HepG2 (cell line): Measurements from ENCODE around the gene DSTYK. TPM values are rescaled to one million over a fixed set of nuclear protein-coding genes. Genes with fewer than 3 reads are reported as not detected.

Source experiments
- ATAC-seq: fragments of 200-7000 bp; cut with Tn5 transposase; 3 replicates; pipeline ENCODE4 v1.9.1; 2020; ENCODE audit warnings: mild to moderate bottlenecking, moderate library complexity
- BruUV-seq: library from RNA; stranded (reverse); fragments of 400-500 nt; replicated peaks from 2 replicates; lab custom pipeline; 2021; lab: Mats Ljungman, UMichigan
- CTCF ChIA-PET: fragments of 300-600 bp; formaldehyde crosslinking; extraction: SDS; loops from one replicate; lab custom pipeline; 2021; ENCODE audit warnings: low total read pairs, inconsistent platforms, low intra/inter-chr PET ratio; lab: Yijun Ruan, JAX
- POLR2A ChIA-PET: fragments of 350-600 bp; sonication (Branson Sonifier 250); formaldehyde crosslinking; loops from one replicate; lab custom pipeline; 2020; ENCODE audit warnings: antibody characterized with exemption, inconsistent platforms; lab: Yijun Ruan, JAX
- DNase-seq: peaks from one replicate; pipeline ENCODE4 v3.0.0-alpha.2; 2015; ENCODE audit warnings: low spot score
- FAIRE-seq: peaks from 3 replicates; lab custom pipeline; 2011; peaks lifted over from hg19 to GRCh38; lab: Jason Lieb, UNC
- H2AFZ ChIP-seq: one replicate; pipeline ENCODE4 v1.6.1; 2011; ENCODE audit warnings: low read length, inconsistent platforms
- H3K27ac ChIP-seq: fragments of 300-600 bp; 3 replicates; pipeline ENCODE4 v1.8.0; 2011; ENCODE audit warnings: mixed run types, mild to moderate bottlenecking, mixed read lengths, low read length, inconsistent platforms; ENCODE audit not compliant: insufficient read depth; ENCODE audit errors: extremely low read length
- H3K27me3 ChIP-seq, 2 experiments: fragments of 200-600 bp in 1 of 2; 2 replicates in 1 of 2; 3 replicates in 1 of 2; pipeline versions ENCODE4 v1.6.0 to v1.8.0; 2011; ENCODE audit warnings: low read length in 2 of 2, mild to moderate bottlenecking in 2 of 2, moderate library complexity in 2 of 2, inconsistent platforms in 1 of 2; ENCODE audit not compliant: insufficient read depth in 2 of 2, control insufficient read depth in 1 of 2
- H3K36me3 ChIP-seq, 2 experiments: fragments of 200-600 bp in 1 of 2; replicated peaks in 1 of 2; 2 replicates in 1 of 2; 3 replicates in 1 of 2; pipeline versions ENCODE4 v1.5.1 to v1.8.0; 2011; ENCODE audit warnings: low read length in 2 of 2, inconsistent platforms in 1 of 2; ENCODE audit not compliant: insufficient read depth in 2 of 2, control insufficient read depth in 1 of 2
- H3K4me1 ChIP-seq: 2 replicates; pipeline ENCODE4 v1.5.1; 2012; ENCODE audit warnings: low read length, inconsistent platforms; ENCODE audit not compliant: insufficient read depth
- H3K4me2 ChIP-seq: 2 replicates; pipeline ENCODE4 v1.6.0; 2011; ENCODE audit warnings: low read depth, low read length, inconsistent platforms
- H3K4me3 ChIP-seq, 3 experiments: fragments of 200-600 bp in 1 of 3; sonication (generic), shearing (Covaris generic) in 1 of 3; replicated peaks in 1 of 3; 2 replicates each; pipeline ENCODE4 v1.5.1; 2011 to 2016; ENCODE audit warnings: low read length in 3 of 3, inconsistent platforms in 2 of 3, low read depth in 2 of 3, mild to moderate bottlenecking in 2 of 3, control low read depth in 1 of 3, mixed read lengths in 1 of 3; ENCODE audit not compliant: insufficient read depth in 1 of 3
- H3K79me2 ChIP-seq: one replicate; pipeline ENCODE4 v1.6.1; 2011; ENCODE audit warnings: low read length, inconsistent platforms; ENCODE audit not compliant: insufficient read depth
- H3K9ac ChIP-seq: 2 replicates; pipeline ENCODE4 v1.6.0; 2011; ENCODE audit warnings: mild to moderate bottlenecking, low read depth, low read length, inconsistent platforms; ENCODE audit not compliant: insufficient read depth
- H3K9me3 ChIP-seq: 2 replicates; pipeline ENCODE4 v1.5.1; 2012; ENCODE audit warnings: mild to moderate bottlenecking, low read length
- H4K20me1 ChIP-seq: 2 replicates; pipeline ENCODE4 v1.6.0; 2011; ENCODE audit warnings: inconsistent platforms, mild to moderate bottlenecking, low read length, moderate library complexity; ENCODE audit not compliant: insufficient read depth
- EHMT2 ChIP-seq: fragments of 200-600 bp; sonication (generic); IDR thresholded peaks from 2 replicates; pipeline ENCODE4 v1.7.0; 2017; ENCODE audit warnings: antibody characterized with exemption, low read depth, low read length, borderline replicate concordance
- ESRRA ChIP-seq: sonication (generic); formaldehyde crosslinking; IDR thresholded peaks from 2 replicates; pipeline ENCODE4 v1.5.1; 2020; ENCODE audit warnings: mild to moderate bottlenecking, low read depth, missing genetic modification reagents
- FOXJ3 ChIP-seq: sonication (generic); formaldehyde crosslinking; IDR thresholded peaks from 2 replicates; pipeline ENCODE4 v1.4.0; 2020; ENCODE audit warnings: missing genetic modification reagents, mild to moderate bottlenecking, borderline replicate concordance
- HNRNPUL1 ChIP-seq: fragments of 200-400 bp; formaldehyde crosslinking; IDR thresholded peaks from 2 replicates; pipeline ENCODE4 v1.6.1; 2017; ENCODE audit warnings: low read depth, mild to moderate bottlenecking, low read length, moderate library complexity
- NR2F2 ChIP-seq: IDR thresholded peaks from 2 replicates; pipeline ENCODE4 v1.6.1; 2012; ENCODE audit warnings: low read depth, inconsistent platforms, borderline replicate concordance
- TBP ChIP-seq: sonication (generic); formaldehyde crosslinking; IDR thresholded peaks from 2 replicates; pipeline ENCODE4 v1.5.0; 2020; ENCODE audit warnings: missing genetic modification reagents
- YEATS2 ChIP-seq: sonication (generic); formaldehyde crosslinking; IDR thresholded peaks from 2 replicates; pipeline ENCODE4 v1.4.0; 2020; ENCODE audit warnings: missing genetic modification reagents, borderline replicate concordance
- ZKSCAN1 ChIP-seq: fragments of 150-350 bp; IDR thresholded peaks from 2 replicates; pipeline ENCODE4 v1.6.1; 2014; ENCODE audit warnings: low read length
- ZNF780A ChIP-seq: sonication (generic); formaldehyde crosslinking; IDR thresholded peaks from 2 replicates; pipeline ENCODE4 v1.8.0; 2022; ENCODE audit warnings: mild to moderate bottlenecking, missing genetic modification reagents, moderate library complexity
- ZNF879 ChIP-seq: sonication (generic); formaldehyde crosslinking; IDR thresholded peaks from 2 replicates; pipeline ENCODE4 v1.8.1; 2023; ENCODE audit warnings: missing genetic modification reagents
- ZXDC ChIP-seq: sonication (generic); formaldehyde crosslinking; IDR thresholded peaks from 2 replicates; pipeline ENCODE4 v1.5.0; 2020; ENCODE audit warnings: mild to moderate bottlenecking, missing genetic modification reagents
- WGBS: methylation state at CpG from one replicate; pipeline ENCODE4 v1.1.6; 2017; ENCODE audit warnings: low lambda C conversion rate; 5-methylcytosine and 5-hydroxymethylcytosine counted together
- in situ Hi-C: cut with HindIII; loops from 2 replicates; pipeline ENCODE4 v1.10.0; 2017; ENCODE audit warnings: low pct_unique_long_range_greater_than_20kb; ENCODE audit not compliant: extremely low pct_ligation_motif_present
- intact Hi-C: fragments of 100-400 bp; cut with micrococcal nuclease; formaldehyde crosslinking; loops from one replicate; pipeline ENCODE4 v1.10.0; 2022; ENCODE audit not compliant: unreplicated experiment
- polyA plus RNA-seq, 8 experiments: library from polyadenylated mRNA; depleted of rRNA in 3 of 8; stranded (reverse) in 7 of 8; unstranded in 1 of 8; fragments of >200 nt; fragmentation: Illumina TruSeq in 4 of 8; extraction: Trizol in 4 of 8; gene quantifications; 2 replicates each; pipeline versions ENCODE4 v1.2.1 to v1.2.3, GENCODE V29; 2011 to 2016; ENCODE audit warnings: low read depth in 4 of 8, missing spikeins in 1 of 8, mixed read lengths in 1 of 8; ENCODE audit not compliant: insufficient read depth in 1 of 8
- total RNA-seq, 5 experiments: library from RNA; depleted of rRNA; stranded (reverse); fragments of >200 nt; fragmentation: Illumina TruSeq; extraction: Trizol; gene quantifications; 2 replicates each; pipeline ENCODE4 v1.2.3, GENCODE V29; 2016; ENCODE audit warnings: low read depth in 1 of 5
- TF ChIP-seq, protein P1 (sequence below): sonication (generic); formaldehyde crosslinking; IDR thresholded peaks from 2 replicates; pipeline ENCODE4 v1.5.0; 2020; ENCODE audit warnings: missing genetic modification reagents
- TF ChIP-seq, protein P2 (sequence below): sonication (generic); formaldehyde crosslinking; IDR thresholded peaks from 2 replicates; pipeline ENCODE4 v1.4.0; 2020; ENCODE audit warnings: missing genetic modification reagents, borderline replicate concordance

Gene DSTYK
- total and polyA plus RNA-seq, 2 of the 13 experiments (the other 11 are each of a cell fraction or from before 2014, with no cell fraction given): 2.6 to 4.8 TPM

- ATAC-seq (no peak), FAIRE-seq (no peak)
- Histone ChIP-seq H3K36me3 (no peaks in the 10 kb centered on the region), H3K27ac (no peak overlapping the region), H3K4me3 (no peak overlapping the region), H3K4me1 (no peaks in the 10 kb centered on the region), H3K79me2 (no peaks in the 10 kb centered on the region), H2AFZ (no peak overlapping the region), H4K20me1 (no peaks in the 10 kb centered on the region), H3K9ac (no peak overlapping the region), H3K9me3 (no peaks in the 10 kb centered on the region), H3K4me2 (no peak overlapping the region), H3K27me3 (peaks cover 3% of the 10 kb centered on the region in 2 experiments; a peak in 3 of 5 replicates)
- CTCF ChIA-PET: no interaction called here
- intact Hi-C loops (no loop called here), in situ Hi-C loops (no loop called here)
- no TSS peak for BruUV-seq
- TF ChIP-seq ZNF879 (CRISPR knock-in tag) (no peak), HNRNPUL1 (no peak), ZXDC (CRISPR knock-in tag) (no peak), NR2F2 (no peak), YEATS2 (CRISPR knock-in tag) (no peak), ESRRA (CRISPR knock-in tag) (no peak), FOXJ3 (CRISPR knock-in tag) (no peak), EHMT2 (no peak), ZKSCAN1 (no peak), TBP (CRISPR knock-in tag) (no peak), ZNF780A (CRISPR knock-in tag) (no peak)
- TF ChIP-seq, protein P1, sequence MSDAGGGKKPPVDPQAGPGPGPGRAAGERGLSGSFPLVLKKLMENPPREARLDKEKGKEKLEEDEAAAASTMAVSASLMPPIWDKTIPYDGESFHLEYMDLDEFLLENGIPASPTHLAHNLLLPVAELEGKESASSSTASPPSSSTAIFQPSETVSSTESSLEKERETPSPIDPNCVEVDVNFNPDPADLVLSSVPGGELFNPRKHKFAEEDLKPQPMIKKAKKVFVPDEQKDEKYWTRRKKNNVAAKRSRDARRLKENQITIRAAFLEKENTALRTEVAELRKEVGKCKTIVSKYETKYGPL (CRISPR knock-in tag): no peak
- TF ChIP-seq, protein P2, sequence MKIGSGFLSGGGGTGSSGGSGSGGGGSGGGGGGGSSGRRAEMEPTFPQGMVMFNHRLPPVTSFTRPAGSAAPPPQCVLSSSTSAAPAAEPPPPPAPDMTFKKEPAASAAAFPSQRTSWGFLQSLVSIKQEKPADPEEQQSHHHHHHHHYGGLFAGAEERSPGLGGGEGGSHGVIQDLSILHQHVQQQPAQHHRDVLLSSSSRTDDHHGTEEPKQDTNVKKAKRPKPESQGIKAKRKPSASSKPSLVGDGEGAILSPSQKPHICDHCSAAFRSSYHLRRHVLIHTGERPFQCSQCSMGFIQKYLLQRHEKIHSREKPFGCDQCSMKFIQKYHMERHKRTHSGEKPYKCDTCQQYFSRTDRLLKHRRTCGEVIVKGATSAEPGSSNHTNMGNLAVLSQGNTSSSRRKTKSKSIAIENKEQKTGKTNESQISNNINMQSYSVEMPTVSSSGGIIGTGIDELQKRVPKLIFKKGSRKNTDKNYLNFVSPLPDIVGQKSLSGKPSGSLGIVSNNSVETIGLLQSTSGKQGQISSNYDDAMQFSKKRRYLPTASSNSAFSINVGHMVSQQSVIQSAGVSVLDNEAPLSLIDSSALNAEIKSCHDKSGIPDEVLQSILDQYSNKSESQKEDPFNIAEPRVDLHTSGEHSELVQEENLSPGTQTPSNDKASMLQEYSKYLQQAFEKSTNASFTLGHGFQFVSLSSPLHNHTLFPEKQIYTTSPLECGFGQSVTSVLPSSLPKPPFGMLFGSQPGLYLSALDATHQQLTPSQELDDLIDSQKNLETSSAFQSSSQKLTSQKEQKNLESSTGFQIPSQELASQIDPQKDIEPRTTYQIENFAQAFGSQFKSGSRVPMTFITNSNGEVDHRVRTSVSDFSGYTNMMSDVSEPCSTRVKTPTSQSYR (CRISPR knock-in tag): no peak
- TF ChIP-seq, all 625 proteins: peak for 0
- DNase-seq: no peak
- POLR2A ChIA-PET: no interaction called here
- 15% methylated on average over 2 of the region's 2 CpGs for WGBS
Observed at GRCh38 chr1:205220421-205220820, 8.9 kb upstream of the DSTYK start.
